Neural crest cell (in vitro differentiated cells): ENCODE measurements around the gene WDFY4. TPM values are rescaled to one million over a fixed set of nuclear protein-coding genes. Genes with fewer than 3 reads are reported as not detected.

Source experiments
- DNase-seq: peaks from one replicate; pipeline ENCODE4 v3.0.0; 2021; ENCODE audit warnings: low read depth, mixed read lengths, low spot score
- H3K27ac Mint-ChIP-seq: one replicate; pipeline ENCODE4 v1.8.0; 2021; ENCODE audit warnings: mild to moderate bottlenecking, mixed read lengths; ENCODE audit not compliant: unreplicated experiment
- H3K27me3 Mint-ChIP-seq: 2 replicates; pipeline ENCODE4 v1.8.0; 2021; ENCODE audit warnings: low read depth, mild to moderate bottlenecking, mixed read lengths
- H3K36me3 Mint-ChIP-seq: 2 replicates; pipeline ENCODE4 v1.8.0; 2021; ENCODE audit warnings: low read depth, mild to moderate bottlenecking, mixed read lengths
- H3K4me1 Mint-ChIP-seq: 2 replicates; pipeline ENCODE4 v1.8.0; 2021; ENCODE audit warnings: mixed read lengths
- H3K4me3 Mint-ChIP-seq: one replicate; pipeline ENCODE4 v1.8.0; 2021; ENCODE audit warnings: mild to moderate bottlenecking, mixed read lengths
- H3K9me3 Mint-ChIP-seq: 2 replicates; pipeline ENCODE4 v1.8.0; 2021; ENCODE audit warnings: mixed read lengths
- CTCF ChIP-seq: fragments of 200-600 bp; sonication (generic); conservative IDR thresholded peaks from 2 replicates; pipeline ENCODE4 v1.5.0; 2021; ENCODE audit warnings: antibody characterized with exemption, mild to moderate bottlenecking
- total RNA-seq: library from RNA; stranded (reverse); gene quantifications from 2 replicates; pipeline ENCODE4 v1.2.1, GENCODE V29; 2021

WDFY4 gene
- total RNA-seq, 1 donor from 2014 or later, result not detected

GRCh38 chr10:48699011-48699627 lies 14.4 kb downstream of the WDFY4 start:
- no peaks in the 10 kb centered on the region for H3K27me3 Mint-ChIP-seq

GRCh38 chr10:48700071-48700470 lies 15.4 kb downstream of the WDFY4 start:
- no peaks in the 10 kb centered on the region for H3K27me3 Mint-ChIP-seq
- DNase-seq, result no peak

More at GRCh38 chr10:48699011-48699627, 14.4 kb downstream of the WDFY4 start:
- no peaks in the 10 kb centered on the region for H3K4me1 Mint-ChIP-seq
- H3K27ac Mint-ChIP-seq, result no peak overlapping the region
- no peaks in the 10 kb centered on the region for H3K36me3 Mint-ChIP-seq
- no peak overlapping the region for H3K4me3 Mint-ChIP-seq
- H3K9me3 Mint-ChIP-seq, result no peaks in the 10 kb centered on the region
- DNase-seq, result no peak
- no peak for TF ChIP-seq CTCF

DNA sequence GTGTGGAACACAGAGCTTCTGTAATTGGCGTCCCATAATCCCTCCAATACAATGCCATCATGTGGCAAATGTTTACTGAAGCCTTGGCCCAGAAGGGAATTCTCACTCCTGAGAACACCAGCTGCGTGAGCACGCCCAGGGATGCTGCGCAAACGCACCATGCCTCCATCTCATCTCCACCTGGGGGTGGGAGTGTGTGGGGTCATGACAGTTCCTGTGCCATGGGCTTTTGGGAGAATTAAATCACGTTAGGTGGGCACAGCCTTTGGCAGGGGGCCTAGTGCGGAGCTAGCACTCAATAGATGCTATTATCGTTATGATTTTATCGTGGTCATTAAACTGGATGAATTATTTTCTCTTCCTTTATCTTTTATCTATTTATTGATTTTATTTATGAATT lies 15.8 kb downstream of the WDFY4 start:
- Mint-ChIP-seq H3K9me3 (no peaks in the 10 kb centered on the region), H3K36me3 (no peaks in the 10 kb centered on the region), H3K4me3 (no peak overlapping the region), H3K27ac (no peak overlapping the region), H3K27me3 (peaks cover 3% of the 10 kb centered on the region), H3K4me1 (no peaks in the 10 kb centered on the region)
- TF ChIP-seq CTCF, result no peak
- DNase-seq, result no peak

More at GRCh38 chr10:48700071-48700470, 15.4 kb downstream of the WDFY4 start:
- Mint-ChIP-seq H3K4me3 (no peak overlapping the region), H3K9me3 (no peaks in the 10 kb centered on the region), H3K27ac (no peak overlapping the region), H3K36me3 (no peaks in the 10 kb centered on the region), H3K4me1 (no peaks in the 10 kb centered on the region)
- TF ChIP-seq CTCF, result no peak

DNA sequence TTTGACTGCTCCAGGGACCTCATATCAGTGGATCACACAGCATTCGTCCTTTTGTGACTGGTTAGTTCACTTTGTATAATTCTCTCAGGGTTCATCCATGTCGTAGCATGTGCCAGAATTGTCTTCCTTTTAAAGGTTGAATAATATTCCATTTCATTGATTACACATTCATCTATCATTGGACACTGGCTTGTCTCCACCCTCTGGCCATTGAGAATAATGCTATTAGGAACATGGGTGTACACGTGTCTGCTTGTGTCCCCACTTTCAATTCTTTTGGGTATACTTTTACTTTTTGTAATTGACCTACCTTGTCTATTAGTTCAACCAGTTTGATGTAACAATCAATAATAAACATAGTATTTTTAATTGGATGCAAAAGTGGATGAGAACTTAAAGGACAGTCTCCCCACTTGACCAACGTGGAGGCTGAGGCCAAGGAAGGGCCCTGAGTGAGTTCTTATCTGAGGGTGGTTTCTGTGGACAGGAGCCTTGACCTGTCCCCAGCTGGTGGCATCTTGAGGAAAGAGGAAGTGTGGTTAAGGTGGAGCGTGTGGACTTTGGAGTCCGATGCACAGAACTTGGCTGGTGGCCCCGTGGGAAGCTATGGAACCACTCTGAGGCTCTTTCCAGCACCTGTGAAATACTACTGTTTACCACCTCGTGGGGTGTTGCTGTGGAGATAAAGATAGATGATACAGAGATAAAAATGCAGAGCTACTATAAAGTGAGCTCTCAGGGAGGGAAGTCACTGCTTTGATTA lies 16.6 kb downstream of the WDFY4 start:
- TF ChIP-seq CTCF, result no peak
- DNase-seq, result no peak
- Mint-ChIP-seq H3K27me3 (peaks cover 8% of the 10 kb centered on the region), H3K27ac (no peak overlapping the region), H3K4me1 (no peaks in the 10 kb centered on the region), H3K36me3 (no peaks in the 10 kb centered on the region), H3K4me3 (no peak overlapping the region), H3K9me3 (no peaks in the 10 kb centered on the region)

GRCh38 chr10:48701941-48702340 lies 17.3 kb downstream of the WDFY4 start:
- no peaks in the 10 kb centered on the region for H3K9me3 Mint-ChIP-seq
- H3K36me3 Mint-ChIP-seq, result no peaks in the 10 kb centered on the region
- no peaks in the 10 kb centered on the region for H3K4me1 Mint-ChIP-seq
- TF ChIP-seq CTCF, result no peak
- no peak overlapping the region for H3K27ac Mint-ChIP-seq
- no peak overlapping the region for H3K4me3 Mint-ChIP-seq
- DNase-seq, result no peak
- peaks cover 8% of the 10 kb centered on the region for H3K27me3 Mint-ChIP-seq
